Panc1 (cell line): Measurements from ENCODE around the gene KCNAB1. TPM values are rescaled to one million over a fixed set of nuclear protein-coding genes. Genes with fewer than 3 reads are reported as not detected.
"Not testable (repeated sequence)": the region's sequence is repeated elsewhere in the genome, so short reads cannot be mapped to it uniquely, and the experiment has no call there.

Experiments used
- ATAC-seq: fragments of 200-7000 bp; cut with Tn5 transposase; 2 replicates; pipeline ENCODE4 v1.9.1; 2020; ENCODE audit warnings: mild to moderate bottlenecking, moderate library complexity
- BruUV-seq: library from RNA; stranded (reverse); fragments of 400-500 nt; replicated peaks from 2 replicates; lab custom pipeline; 2021; lab: Mats Ljungman, UMichigan
- CTCF ChIA-PET: fragments of 300-600 bp; sonication (Branson Sonifier 250); formaldehyde crosslinking; loops from one replicate; lab custom pipeline; 2022; ENCODE audit warnings: antibody characterized with exemption; lab: Charles Lee
- POLR2A ChIA-PET: fragments of 300-600 bp; sonication (Branson Sonifier 250); formaldehyde crosslinking; loops from one replicate; lab custom pipeline; 2022; ENCODE audit warnings: antibody characterized with exemption; lab: Charles Lee
- DNase-seq: peaks from one replicate; pipeline ENCODE4 v3.0.0-alpha.2; 2010; ENCODE audit warnings: low read depth, low spot score
- H3K27ac ChIP-seq: 2 replicates; pipeline ENCODE4 v1.5.1; 2011; ENCODE audit warnings: mild to moderate bottlenecking, low read length, inconsistent platforms
- H3K27me3 ChIP-seq: fragments of 200-500 bp; sonication (Bioruptor generic); 2 replicates; pipeline ENCODE4 v1.6.0; 2014; ENCODE audit warnings: low read length, inconsistent platforms; ENCODE audit not compliant: control insufficient read depth, insufficient read depth
- H3K36me3 ChIP-seq: fragments of 200-500 bp; sonication (Bioruptor generic); 2 replicates; pipeline ENCODE4 v1.5.1; 2014; ENCODE audit warnings: inconsistent platforms, mild to moderate bottlenecking, low read length, moderate library complexity; ENCODE audit not compliant: control insufficient read depth, insufficient read depth
- H3K4me1 ChIP-seq: 2 replicates; pipeline ENCODE4 v1.5.1; 2011; ENCODE audit warnings: inconsistent platforms, mild to moderate bottlenecking, low read length, moderate library complexity; ENCODE audit not compliant: control insufficient read depth, insufficient read depth
- H3K4me3 ChIP-seq, 2 experiments: 2 replicates each; pipeline ENCODE4 v1.5.1; 2011 to 2012; ENCODE audit warnings: low read depth in 2 of 2, low read length in 2 of 2, mild to moderate bottlenecking in 2 of 2, inconsistent platforms in 1 of 2, moderate library complexity in 1 of 2
- H3K9me3 ChIP-seq: fragments of 200-500 bp; sonication (Bioruptor generic); 2 replicates; pipeline ENCODE4 v1.5.1; 2014; ENCODE audit warnings: low read depth, mild to moderate bottlenecking, inconsistent platforms, low read length, moderate library complexity; ENCODE audit not compliant: control insufficient read depth, insufficient read depth
- CTCF ChIP-seq: fragments of 450-650 bp; IDR thresholded peaks from 2 replicates; pipeline ENCODE4 v1.5.1; 2017; ENCODE audit warnings: mild to moderate bottlenecking
- POLR2AphosphoS5 ChIP-seq: IDR thresholded peaks from 2 replicates; pipeline ENCODE4 v1.6.1; 2012; ENCODE audit warnings: mild to moderate bottlenecking, low read depth, low read length, moderate library complexity
- REST ChIP-seq, 2 experiments: IDR thresholded peaks; 2 replicates each; pipeline ENCODE4 v1.6.1; 2011 to 2012; ENCODE audit warnings: low read depth in 2 of 2, control low read depth in 1 of 2, low read length in 1 of 2, mild to moderate bottlenecking in 1 of 2, moderate library complexity in 1 of 2; ENCODE audit not compliant: insufficient read depth in 1 of 2
- SIN3A ChIP-seq: IDR thresholded peaks from 2 replicates; pipeline ENCODE4 v1.6.1; 2012; ENCODE audit warnings: low read depth, mild to moderate bottlenecking, low read length, moderate library complexity, borderline replicate concordance; ENCODE audit not compliant: insufficient read depth
- TCF7L2 ChIP-seq: IDR thresholded peaks from 2 replicates; pipeline ENCODE4 v1.6.1; 2011; ENCODE audit warnings: mild to moderate bottlenecking, low read depth, low read length, inconsistent platforms
- in situ Hi-C: cut with HindIII; loops from 2 replicates; pipeline ENCODE4 v1.10.0; 2016; ENCODE audit warnings: low sequenced_read_pairs, low pct_unique_long_range_greater_than_20kb
- intact Hi-C: fragments of 100-400 bp; cut with micrococcal nuclease; formaldehyde crosslinking; loops from one replicate; pipeline ENCODE4 v1.10.0; 2022; ENCODE audit not compliant: unreplicated experiment
- total RNA-seq: library from RNA; stranded (reverse); gene quantifications from one replicate; pipeline ENCODE4 v1.2.1, GENCODE V29; 2021; ENCODE audit not compliant: unreplicated experiment

Gene KCNAB1
- total RNA-seq, 1 experiment from 2014 or later = not detected

DNA sequence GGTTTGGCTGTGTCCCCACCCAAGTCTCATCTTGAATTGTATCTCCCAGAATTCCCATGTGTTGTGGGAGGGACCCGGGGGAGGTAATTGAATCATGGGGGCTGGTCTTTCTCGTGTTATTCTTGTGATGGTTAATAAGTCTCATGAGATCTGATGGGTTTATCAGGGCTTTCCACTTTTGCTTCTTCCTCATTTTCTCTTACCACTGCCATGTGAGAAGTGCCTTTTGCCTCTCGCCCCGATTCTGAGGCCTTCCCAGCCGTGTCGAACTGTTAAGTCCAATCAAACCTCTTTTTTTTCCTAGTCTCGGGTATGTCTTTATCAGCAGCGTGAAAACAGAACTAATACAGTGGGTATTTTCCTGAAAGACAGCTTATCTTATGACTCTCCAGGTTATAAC, 448.6 kb downstream of the KCNAB1 start:
- in situ Hi-C loops, H3K27ac ChIP-seq, DNase-seq, H3K9me3 ChIP-seq, H3K4me3 ChIP-seq, H3K36me3 ChIP-seq, ATAC-seq, POLR2A ChIA-PET, intact Hi-C loops, H3K4me1 ChIP-seq, CTCF ChIA-PET, BruUV-seq: not testable (repeated sequence)
- peaks cover 11% of the 10 kb centered on the region for H3K27me3 ChIP-seq

GRCh38 chr3:156569881-156570280, 449.5 kb downstream of the KCNAB1 start:
- POLR2A ChIA-PET, H3K36me3 ChIP-seq, ATAC-seq, H3K9me3 ChIP-seq, BruUV-seq, intact Hi-C loops, H3K4me3 ChIP-seq, H3K4me1 ChIP-seq, CTCF ChIA-PET, H3K27ac ChIP-seq, DNase-seq, in situ Hi-C loops: not testable (repeated sequence)
- peaks cover 11% of the 10 kb centered on the region for H3K27me3 ChIP-seq

GRCh38 chr3:156575641-156576040, 455.3 kb downstream of the KCNAB1 start:
- POLR2A ChIA-PET = no interaction called here

More at GRCh38 chr3:156575641-156576040, 455.3 kb downstream of the KCNAB1 start:
- Histone ChIP-seq H3K27ac (no peak overlapping the region), H3K9me3 (no peaks in the 10 kb centered on the region), H3K4me1 (no peaks in the 10 kb centered on the region), H3K36me3 (no peaks in the 10 kb centered on the region; the same call in 1 of the 2 replicates), H3K4me3 (no peak overlapping the region), H3K27me3 (peaks cover 14% of the 10 kb centered on the region)
- in situ Hi-C loops (no loop called here), intact Hi-C loops (no loop called here)
- BruUV-seq = no TSS peak
- TF ChIP-seq CTCF (no peak), TCF7L2 (no peak), POLR2AphosphoS5 (no peak), REST (IDR thresholded peaks at IDR 0.05; ENCODE audit: insufficient read depth in 1 of 2, low read depth in 2 of 2, low read length in 1 of 2) (no peak), SIN3A (no peak)
- no peak for ATAC-seq
- CTCF ChIA-PET = no interaction called here
- DNase-seq = no peak
